ENCODE results near the gene TMEM108.

Gene TMEM108

GRCh38 chr3:133283958-133284807 lies 246.0 kb downstream of the TMEM108 start:
- DNase-seq = no peak

GRCh38 chr3:133289322-133289721 lies 251.1 kb downstream of the TMEM108 start:
- no peak for DNase-seq

- no peak for DNase-seq
These were observed 254.1 kb downstream of the TMEM108 start for GRCh38 chr3:133292296-133292695.

- no peak for DNase-seq
These were observed 255.4 kb downstream of the TMEM108 start for GRCh38 chr3:133293397-133294110.

GRCh38 chr3:133294253-133294652 lies 256.1 kb downstream of the TMEM108 start:
- no peak for DNase-seq

- no peak for DNase-seq
These were observed 257.2 kb downstream of the TMEM108 start for GRCh38 chr3:133295199-133295901.

GRCh38 chr3:133295944-133296917 lies 258.0 kb downstream of the TMEM108 start:
- no peak for DNase-seq

GRCh38 chr3:133296981-133297380 lies 258.8 kb downstream of the TMEM108 start:
- no peak for DNase-seq

GRCh38 chr3:133300102-133300501 lies 261.9 kb downstream of the TMEM108 start:
- no peak for DNase-seq

GRCh38 chr3:133301194-133301593 lies 263.0 kb downstream of the TMEM108 start:
- no peak for DNase-seq

- DNase-seq = no peak
These were observed 263.5 kb downstream of the TMEM108 start for GRCh38 chr3:133301731-133302130.

- DNase-seq = no peak
These were observed 265.2 kb downstream of the TMEM108 start for GRCh38 chr3:133303430-133303829.

- no peak for DNase-seq
These were observed 279.7 kb downstream of the TMEM108 start for GRCh38 chr3:133317866-133318265.

- DNase-seq = no peak
These were observed 290.2 kb downstream of the TMEM108 start for GRCh38 chr3:133328373-133328772.

GRCh38 chr3:133329626-133330025 lies 291.4 kb downstream of the TMEM108 start:
- DNase-seq = no peak

GRCh38 chr3:133330065-133330464 lies 291.9 kb downstream of the TMEM108 start:
- DNase-seq = no peak

- no peak for DNase-seq
These were observed 292.3 kb downstream of the TMEM108 start for GRCh38 chr3:133330522-133330921.

- DNase-seq = no peak
These were observed 316.5 kb downstream of the TMEM108 start for GRCh38 chr3:133354721-133355120.

GRCh38 chr3:133360476-133360875 lies 322.3 kb downstream of the TMEM108 start:
- DNase-seq = no peak

- DNase-seq = no peak
These were observed 322.8 kb downstream of the TMEM108 start for GRCh38 chr3:133361011-133361410.

GRCh38 chr3:133361435-133361834 lies 323.2 kb downstream of the TMEM108 start:
- no peak for DNase-seq

GRCh38 chr3:133362539-133362938 lies 324.3 kb downstream of the TMEM108 start:
- no peak for DNase-seq

Data from stimulated activated CD4-positive, alpha-beta T cell treated with anti-CD3 and anti-CD28 coated beads, Interleukin-2, amount 100 ng/mL, for 48 hours (primary cell).